ENCODE measurements around the gene LRRC8E.

GRCh38 chr19:7925171-7925851 lies 37.0 kb downstream of the LRRC8E start:
- TF ChIP-seq CTCF (IDR thresholded peaks at IDR 0.05): peak; percentile 42 to 90 (median 85)
- TF ChIP-seq POLR2AphosphoS5 (IDR thresholded peaks at IDR 0.05): peak in 1 of 3 donors; percentile 10
- TF ChIP-seq POLR2A (IDR thresholded peaks at IDR 0.05): no peak
